ENCODE results near the gene MARCHF10.
"Not testable (repeated sequence)": the region's sequence is repeated elsewhere in the genome, so short reads cannot be mapped to it uniquely, and the experiment has no call there.

Gene MARCHF10

DNA sequence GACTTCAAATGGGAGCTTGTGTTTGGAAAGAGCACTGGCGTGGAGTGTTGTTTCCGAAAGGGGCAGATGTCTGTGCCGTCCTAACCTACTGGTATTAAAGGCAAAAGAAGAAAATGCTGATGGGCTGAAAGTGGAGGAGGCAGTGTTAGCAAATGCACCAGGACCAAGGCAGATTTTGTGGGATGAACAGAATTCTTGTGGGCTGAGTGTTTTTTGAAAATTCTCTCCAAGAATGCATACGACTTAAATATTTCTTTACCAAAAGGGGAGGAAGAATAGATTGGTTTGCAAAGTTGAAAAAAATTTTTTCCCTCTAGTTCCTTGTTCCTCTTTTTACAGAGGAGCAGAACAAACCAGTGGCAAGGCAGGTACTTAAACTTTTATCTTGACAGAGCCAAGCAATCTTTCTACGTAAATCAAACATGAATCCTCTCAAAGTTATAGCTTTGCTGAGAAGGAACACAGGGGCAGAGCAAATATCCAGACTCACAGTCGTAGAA is 16.8 kb downstream of the MARCHF10 start:
- no peak for DNase-seq (ENCODE audit: low read depth in 2 of 3, low spot score in 2 of 3)

DNA sequence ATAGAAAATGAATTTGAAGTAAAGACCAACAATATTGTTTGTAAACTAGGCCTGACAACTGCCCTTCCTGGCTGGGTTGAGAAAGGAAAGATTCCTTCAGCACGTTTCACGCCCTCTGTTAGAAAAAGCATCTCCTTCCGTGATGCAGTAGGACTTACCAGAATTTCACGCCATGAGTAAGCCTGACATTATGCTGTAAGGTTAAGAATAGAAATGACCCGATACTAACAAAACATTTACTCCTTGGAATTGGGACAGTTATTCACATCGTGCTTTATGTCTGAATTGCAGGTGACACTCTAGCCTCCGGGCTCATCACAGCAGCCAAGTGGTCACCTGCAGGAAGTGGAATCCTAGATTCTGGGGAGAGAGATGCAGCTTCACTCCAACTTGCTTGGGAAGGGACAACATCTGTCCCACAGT is 17.5 kb downstream of the MARCHF10 start:
- no peak for DNase-seq (ENCODE audit: low read depth in 2 of 3, low spot score in 2 of 3)

DNA sequence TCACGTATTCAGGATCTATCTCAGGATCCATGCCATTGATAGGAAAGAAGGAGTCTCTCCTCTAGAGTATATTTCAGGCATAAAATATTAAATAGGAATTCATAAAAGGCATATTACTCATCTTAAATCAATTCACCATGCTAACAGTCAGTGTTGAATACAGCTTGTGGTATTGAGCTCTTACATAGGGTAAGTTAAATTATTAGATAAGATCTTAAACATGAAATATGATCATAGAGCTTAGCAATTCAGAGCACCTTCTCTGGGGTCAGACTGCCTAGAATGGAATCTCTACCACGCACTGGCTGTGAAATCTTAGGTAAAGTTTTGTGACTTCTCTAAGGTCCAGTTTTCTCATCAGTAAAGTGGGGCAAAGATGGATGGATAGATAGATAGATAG is 20.7 kb downstream of the MARCHF10 start:
- DNase-seq (ENCODE audit: low read depth in 2 of 3, low spot score in 2 of 3) = no peak

DNA sequence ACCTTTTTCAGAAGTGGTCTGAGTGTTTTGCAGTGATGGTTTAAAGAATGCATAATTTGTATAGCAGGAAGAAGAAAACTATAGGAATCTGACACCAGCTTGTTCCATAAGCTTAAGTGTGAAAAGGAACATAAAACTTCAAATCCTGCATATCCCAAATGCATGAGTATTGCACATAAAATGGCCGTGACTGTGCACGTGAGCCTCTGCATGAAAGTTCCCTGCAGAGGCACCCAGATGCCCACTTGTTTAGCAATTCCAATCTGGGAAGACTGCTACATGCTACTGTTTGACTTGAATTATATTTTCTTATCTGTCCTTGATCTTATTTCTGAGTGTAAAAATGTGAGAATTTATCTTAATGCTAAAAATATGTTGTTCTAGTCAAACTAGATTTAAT is 21.5 kb downstream of the MARCHF10 start:
- no peak for DNase-seq (ENCODE audit: low read depth in 2 of 3, low spot score in 2 of 3)

DNA sequence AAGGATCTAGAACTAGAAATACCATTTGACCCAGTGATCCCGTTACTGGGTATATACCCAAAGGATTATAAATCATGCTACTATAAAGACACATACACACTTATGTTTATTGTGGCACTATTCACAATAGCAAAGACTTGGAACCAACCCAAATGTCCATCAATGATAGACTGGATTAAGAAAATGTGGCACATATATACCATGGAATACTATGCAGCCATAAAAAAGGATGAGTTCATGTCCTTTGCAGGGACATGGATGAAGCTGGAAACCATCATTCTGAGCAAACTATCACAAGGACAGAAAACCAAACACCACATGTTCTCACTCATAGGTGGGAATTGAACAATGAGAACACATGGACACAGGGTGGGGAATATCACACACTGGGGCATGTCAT is 22.1 kb downstream of the MARCHF10 start:
- not testable (repeated sequence) for DNase-seq (ENCODE audit: low read depth in 2 of 3, low spot score in 2 of 3)

DNA sequence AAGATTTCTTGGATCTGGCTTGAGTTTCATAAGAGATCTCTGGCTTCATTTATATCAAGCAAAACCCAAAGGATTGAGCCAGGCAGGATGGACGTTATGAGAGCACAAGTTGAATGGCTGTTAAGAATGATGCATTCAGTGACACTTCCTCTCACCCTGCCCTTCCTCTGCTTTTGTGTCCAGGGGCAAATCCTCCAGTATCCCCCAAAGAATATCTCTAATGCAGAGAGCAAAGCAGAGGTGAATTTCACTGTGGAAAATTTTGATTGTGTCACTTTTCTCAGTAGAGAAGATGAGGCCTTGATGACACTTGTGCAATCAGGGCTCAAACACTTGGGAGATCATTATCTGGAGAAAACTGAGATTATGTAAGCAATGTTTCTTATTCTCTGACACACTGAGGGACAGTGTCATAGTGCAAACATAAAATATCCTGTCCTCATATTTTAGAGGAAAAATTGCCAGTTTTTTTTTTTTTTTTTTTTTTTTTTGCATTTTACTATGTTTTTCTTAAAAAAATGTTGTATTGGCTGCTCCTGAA is 25.3 kb downstream of the MARCHF10 start:
- no peak for DNase-seq (ENCODE audit: low read depth in 2 of 3, low spot score in 2 of 3)

DNA sequence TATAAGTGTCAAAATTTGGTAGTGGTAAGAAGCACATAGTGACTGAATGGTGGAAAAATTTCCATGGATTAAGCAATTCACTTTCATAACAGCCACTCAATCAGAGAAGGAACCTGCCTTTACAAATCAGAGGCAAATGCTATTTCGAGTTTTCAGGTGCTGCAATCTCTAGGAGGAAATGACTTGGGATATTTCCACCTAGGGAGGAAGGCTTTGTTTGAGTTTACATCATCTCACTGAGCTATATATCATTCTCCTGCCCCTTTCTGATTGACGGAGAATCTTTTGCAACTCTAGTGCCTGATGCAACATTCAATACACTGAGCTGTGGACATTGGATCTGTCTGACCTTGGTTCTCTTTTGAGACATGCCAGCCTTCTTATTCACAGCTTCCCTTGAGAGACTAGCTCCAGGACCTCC is 26.3 kb downstream of the MARCHF10 start:
- DNase-seq (ENCODE audit: low read depth in 2 of 3, low spot score in 2 of 3) = no peak

DNA sequence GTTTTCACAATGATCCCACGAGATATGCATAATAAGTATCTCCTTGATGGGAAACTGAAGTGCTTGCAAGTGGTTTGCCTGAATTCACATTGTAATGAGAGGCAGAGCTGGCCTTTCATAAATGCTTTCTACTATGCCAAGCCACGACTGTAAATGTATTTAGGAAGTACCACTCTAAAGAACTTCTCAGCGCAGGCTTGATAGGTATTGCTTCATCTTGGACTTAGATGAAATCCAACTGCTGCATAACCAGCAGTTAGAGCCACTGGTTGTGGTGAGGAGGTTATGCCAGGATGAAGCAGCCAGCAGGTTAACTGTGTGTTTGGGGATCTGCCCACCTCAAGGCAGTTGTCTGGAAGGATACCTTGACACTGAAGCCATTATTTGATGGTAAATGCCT is 26.8 kb downstream of the MARCHF10 start:
- DNase-seq (ENCODE audit: low read depth in 2 of 3, low spot score in 2 of 3) = no peak

DNA sequence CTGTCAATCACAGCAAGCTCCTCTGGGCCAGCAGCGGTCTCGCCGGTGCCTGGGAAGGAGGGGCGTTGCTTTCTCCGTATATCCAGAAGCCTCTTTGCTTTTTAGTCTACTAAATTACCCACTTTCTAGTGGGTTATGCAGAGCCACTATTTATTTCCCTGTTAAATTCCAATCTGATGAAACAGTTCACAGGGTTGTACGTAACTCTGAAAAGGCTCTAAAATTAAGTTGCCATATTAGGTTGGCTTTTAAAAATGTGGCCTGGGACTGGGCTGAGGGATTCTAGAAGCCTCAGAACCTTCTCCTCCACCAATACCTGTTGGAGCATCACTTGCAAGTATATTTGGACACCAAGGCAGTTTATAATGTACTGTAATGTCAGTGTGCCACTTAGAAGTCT is 27.2 kb downstream of the MARCHF10 start:
- no peak for DNase-seq (ENCODE audit: low read depth in 2 of 3, low spot score in 2 of 3)

DNA sequence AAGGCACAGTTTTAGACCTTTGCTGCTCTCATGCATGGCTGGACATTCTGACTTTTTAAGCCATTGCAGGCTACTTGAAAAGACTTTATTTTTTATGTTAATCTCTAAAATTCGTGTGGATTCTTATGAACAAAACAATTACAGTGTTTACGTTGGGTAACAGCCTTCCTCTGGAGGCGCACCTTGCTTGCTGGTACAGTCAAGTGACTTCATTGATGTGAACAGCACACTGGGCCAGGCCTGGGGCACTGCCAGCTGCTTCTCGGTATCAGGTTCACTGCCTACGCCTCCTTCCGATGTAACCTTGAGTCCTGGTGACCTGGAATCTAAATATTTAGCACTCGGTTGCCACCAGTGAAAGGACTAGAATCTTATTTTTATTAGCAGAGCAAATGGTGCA is 27.8 kb downstream of the MARCHF10 start:
- DNase-seq (ENCODE audit: low read depth in 2 of 3, low spot score in 2 of 3) = no peak

DNA sequence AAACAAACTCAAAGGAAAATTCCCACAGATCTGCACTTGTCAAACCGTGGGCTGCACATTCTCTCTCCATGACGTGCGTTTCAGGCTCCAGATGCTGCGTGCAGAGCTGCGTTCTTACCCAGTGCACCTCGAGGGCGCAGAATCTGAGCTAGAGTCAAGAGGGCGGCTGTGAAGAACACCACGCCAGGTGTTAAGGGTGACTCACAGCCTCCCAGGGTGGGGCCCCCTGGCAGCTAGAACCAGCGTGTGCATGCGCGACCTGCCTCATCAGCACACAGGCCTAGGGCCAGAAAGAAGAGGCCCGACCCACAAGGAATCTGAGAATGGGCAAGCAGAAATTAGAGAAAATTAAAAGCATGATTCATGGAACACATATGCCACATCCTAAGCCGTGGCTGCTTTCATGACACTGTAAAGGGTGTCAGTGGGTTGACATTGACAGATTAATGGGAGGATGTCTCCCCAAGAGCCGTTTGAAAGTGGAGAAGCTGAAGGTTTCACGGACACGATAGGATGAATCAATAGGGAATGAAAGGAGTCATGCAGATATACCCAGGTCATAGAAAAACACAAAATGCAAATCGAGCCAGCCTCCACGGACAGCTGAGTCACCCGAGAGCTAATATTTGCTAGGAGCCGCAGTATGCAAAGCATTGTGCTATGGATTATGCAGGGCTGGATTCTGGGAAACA is 29.0 kb downstream of the MARCHF10 start:
- no peak for DNase-seq (ENCODE audit: low read depth in 2 of 3, low spot score in 2 of 3)

DNA sequence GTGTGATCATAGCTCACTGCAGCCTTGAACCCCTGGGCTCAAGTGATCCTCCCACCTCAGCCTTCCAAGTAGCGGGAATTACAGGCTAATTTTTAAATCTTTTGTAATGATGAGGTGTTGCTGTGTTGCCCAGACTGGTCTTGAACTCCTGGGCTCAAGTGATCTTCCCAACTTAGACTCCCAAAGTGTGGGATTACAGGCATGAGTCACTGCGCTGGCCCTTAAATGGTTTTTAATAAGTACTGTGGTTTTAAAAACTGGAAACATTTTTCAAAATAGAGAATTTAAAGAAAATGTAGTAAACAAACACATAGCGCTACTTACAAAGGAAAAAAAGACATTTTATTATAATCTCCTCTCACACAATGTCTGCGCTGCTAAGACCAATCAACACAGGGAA is 32.2 kb downstream of the MARCHF10 start:
- DNase-seq (ENCODE audit: low read depth in 2 of 3, low spot score in 2 of 3) = no peak

DNA sequence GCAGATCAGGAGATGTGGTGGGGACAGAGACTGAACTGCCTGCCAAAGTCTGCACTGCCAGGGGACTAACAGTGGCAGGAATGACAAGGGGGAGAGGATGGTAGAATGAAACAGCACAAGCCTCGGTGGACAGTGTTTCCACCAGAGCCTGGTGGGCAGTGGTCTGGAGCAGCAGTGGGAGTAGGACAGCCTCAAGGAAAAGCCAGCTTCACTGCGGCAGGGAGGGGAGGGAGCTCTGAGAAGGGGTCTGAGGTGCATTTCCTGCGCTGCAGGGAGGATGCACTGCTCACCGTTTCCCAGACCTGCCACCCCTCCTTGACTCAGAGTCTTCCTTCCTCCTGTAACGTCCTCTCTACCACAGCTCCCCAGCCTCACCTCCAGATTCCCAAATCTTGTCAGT is 33.8 kb downstream of the MARCHF10 start:
- DNase-seq (ENCODE audit: low read depth in 2 of 3, low spot score in 2 of 3) = no peak

DNA sequence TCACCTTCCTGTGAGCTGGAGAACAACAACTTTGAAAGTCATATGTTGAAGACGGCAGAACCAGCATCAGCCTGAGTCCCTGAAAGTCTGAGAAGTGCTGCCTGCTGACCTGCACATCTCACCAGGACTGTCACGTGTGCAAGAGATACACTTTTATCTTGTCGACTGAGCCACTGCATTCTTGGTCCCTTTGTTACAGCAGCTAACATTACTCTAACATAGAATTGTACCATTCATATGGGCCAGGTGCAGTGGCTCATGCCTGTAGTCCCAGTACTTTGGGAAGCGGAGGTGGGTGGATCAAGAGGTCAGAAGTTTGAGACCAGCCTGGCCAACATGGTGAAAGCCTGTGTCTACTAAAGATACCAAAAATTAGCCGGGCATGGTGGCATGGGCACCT is 40.1 kb downstream of the MARCHF10 start:
- DNase-seq (ENCODE audit: low read depth in 2 of 3, low spot score in 2 of 3) = no peak

DNA sequence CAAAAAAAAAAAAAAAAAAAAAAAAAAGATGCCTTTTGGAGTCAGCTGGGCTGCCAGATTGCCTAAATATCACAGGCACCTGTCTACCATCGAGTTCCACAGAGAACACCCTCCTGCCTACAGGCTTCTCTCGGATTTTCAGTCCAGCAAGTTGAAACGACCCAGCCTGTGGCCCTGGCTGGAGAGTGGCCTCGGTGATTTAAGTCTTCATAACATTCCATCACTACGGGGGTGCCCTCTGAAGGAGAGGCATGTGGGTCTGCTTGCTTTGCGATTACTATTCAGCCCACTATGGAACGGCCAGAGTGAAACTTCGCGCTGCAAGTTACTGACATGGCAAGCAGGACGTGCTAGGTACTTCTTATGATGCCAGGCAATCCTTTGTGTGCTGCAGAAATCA is 42.8 kb downstream of the MARCHF10 start:
- no peak for DNase-seq (ENCODE audit: low read depth in 2 of 3, low spot score in 2 of 3)

DNA sequence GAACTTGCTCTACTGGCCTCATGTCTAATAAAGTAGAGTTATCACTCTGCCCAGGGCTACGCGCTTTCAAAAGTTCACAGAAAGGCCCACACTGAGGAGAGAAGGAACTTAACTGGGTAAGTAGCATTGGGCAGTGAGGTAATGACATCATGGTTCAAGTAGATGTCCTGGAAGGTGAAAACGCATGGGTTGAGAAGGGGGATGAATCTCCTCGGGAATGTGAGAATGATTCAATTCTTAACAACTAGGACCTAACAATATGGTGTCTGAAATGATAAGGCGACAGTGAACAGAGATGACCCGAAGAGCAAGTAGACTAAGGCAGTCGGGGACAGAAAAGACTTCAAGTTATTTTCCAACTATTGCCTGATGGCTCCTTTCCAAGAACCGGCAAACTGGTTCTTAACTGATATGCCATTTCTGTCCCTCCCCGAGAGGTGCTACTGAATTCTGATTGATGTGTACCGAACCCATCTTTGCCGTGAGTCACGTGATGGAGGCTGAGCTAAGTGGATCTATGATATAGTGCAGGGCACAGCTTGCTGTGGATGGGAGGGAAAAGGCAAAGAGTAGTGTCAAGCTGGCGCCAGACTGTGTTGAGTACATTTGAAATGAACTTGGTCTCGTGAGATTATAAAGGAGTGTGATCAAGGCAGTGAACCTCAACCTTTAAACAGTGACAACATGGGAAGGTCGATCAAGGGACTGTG is 44.1 kb downstream of the MARCHF10 start:
- DNase-seq (ENCODE audit: low read depth in 2 of 3, low spot score in 2 of 3) = no peak

DNA sequence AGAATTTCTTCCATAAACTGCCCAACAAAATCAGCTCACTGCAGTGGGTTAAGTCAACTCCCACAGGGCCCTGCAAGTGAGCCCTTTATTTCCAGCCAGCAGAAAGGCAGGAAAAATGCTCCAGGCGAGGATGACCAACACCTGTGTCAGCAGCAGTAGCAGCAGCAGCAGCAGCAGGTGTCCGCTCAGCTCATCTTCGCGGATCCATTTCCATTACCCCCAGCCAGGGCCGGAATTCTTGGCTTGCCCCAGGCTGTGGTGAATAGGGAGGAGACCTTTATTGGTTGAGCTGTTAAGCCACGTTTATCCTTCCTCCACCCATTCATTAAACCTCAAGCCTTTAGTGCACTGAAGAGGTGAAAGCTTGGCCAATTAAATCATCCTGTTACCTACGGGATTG is 46.2 kb downstream of the MARCHF10 start:
- no peak for DNase-seq (ENCODE audit: low read depth in 2 of 3, low spot score in 2 of 3)

DNA sequence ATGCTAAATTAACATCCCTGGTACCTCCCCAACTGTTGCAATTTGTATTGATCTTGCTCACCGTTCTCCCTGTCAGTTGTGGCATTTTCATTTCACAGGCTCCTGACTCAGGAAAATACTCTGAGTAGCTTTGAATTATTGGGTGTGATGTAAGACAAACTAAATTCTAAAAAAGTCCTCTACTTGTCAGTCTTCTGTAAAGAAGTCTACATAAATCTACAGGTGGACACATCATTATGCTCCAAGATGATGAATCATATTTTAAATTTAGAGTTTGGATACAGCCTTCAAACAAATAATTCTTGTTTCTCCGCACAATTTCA is 47.2 kb downstream of the MARCHF10 start:
- no peak for DNase-seq (ENCODE audit: low read depth in 2 of 3, low spot score in 2 of 3)

DNA sequence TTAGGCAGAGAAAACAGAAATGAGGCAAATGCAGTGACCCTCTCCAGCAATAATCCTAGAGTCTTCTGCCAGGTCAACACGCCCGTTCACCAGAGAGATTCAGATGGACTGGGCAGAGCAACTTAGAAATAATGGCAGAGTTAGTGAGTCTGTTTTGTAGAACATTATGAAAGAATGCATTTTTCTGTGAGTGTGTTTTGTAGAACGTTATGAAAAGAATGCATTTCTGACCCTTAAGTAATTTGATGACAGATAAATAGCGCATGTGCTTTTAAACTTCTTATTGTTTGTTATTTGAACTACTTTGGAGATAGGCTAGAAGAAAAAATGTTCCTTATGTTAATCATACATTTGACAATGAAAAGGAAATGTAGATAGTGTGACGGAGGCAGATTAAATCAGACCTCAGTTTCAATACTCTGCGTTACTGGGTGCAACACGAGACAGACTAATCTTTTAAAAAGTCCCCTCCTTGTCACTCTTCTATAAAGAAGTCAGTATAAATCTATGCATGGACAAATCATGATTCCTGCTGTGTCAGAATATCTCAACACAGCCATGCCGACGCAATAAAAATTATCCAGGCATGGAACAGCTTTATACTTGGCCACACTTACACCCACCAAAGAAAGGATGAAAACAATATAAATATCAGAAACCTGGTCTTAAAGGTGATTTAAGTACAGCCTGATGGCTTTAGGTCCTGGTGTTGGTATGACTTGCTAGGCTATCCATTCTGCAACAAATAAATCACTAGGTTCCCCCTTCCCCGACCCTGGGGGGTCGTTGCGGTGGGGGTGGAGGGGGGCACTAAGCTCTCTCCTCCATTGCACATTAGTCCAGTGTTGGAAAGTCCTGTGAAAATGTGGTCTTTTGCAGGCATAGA is 47.8 kb downstream of the MARCHF10 start:
- no peak for DNase-seq (ENCODE audit: low read depth in 2 of 3, low spot score in 2 of 3)

DNA sequence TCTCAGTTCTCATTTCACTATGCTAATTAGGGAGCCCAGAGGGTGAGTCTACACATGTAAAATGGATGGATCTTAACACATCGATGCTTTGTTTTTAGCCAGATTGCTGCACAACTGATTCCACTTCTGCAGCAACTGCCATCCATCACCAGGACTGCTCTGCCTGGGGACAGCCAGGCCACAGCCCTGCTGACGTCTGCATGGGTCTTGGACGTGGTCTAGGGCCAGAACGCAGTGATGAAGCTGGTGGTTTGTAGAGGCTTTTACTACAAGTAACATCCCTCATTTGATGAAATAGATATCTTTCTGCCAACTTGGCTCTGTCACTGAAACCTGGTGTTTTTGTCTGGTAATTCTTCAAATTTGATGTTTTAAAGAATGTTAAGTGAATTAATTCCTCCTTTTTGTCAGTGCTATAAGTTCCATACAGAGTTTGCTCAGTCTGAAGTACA is 50.6 kb downstream of the MARCHF10 start:
- DNase-seq (ENCODE audit: low read depth in 2 of 3, low spot score in 2 of 3) = no peak

DNA sequence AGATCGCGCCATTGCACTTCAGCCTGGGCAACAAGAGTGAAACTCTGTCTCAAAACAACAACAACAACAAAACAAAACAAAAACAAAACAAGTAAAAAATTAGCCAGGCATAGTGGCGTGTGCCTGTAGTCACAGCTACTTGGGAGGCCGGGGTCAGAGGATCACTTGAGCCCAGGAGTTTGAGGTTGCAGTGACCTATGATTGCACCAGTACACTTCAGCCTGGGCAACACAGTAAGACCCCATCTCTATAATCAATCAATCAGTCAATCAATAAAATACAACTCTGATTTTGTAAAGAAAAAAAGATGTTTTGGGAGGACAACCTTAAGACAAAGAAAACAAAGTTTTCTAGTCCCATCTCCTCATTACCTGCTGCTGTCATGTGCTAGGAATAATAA is 51.9 kb downstream of the MARCHF10 start:
- DNase-seq (ENCODE audit: low read depth in 2 of 3, low spot score in 2 of 3) = no peak
